ENCODE data around the gene NOTCH1.
A peak's percentile ranks its signal among the peaks of the same experiment; 100 is the strongest.

NOTCH1 gene

GRCh38 chr9:136545965-136546696 lies at the start of gene NOTCH1:
NOTCH1 (minus strand) TSS chr9:136546048; CDS start chr9:136545786, 262 bp downstream.
- intact Hi-C loops (cut with micrococcal nuclease): no loop called here
- H3K27ac Mint-ChIP-seq: peak within 1 kb of the TSS; percentile 85
- no peaks in the 10 kb centered on the region for H3K9me3 Mint-ChIP-seq
- H3K4me1 Mint-ChIP-seq (ENCODE audit: low read depth): peaks cover 77% of the 10 kb centered on the region
- H3K27me3 Mint-ChIP-seq: peaks cover 3% of the 10 kb centered on the region
- H3K36me3 Mint-ChIP-seq (ENCODE audit: low read depth): peaks cover 40% of the 10 kb centered on the region
- peak within 1 kb of the TSS; percentile 83 for H3K4me3 Mint-ChIP-seq

- Mint-ChIP-seq H3K9me3 (no peaks in the 10 kb centered on the region), H3K4me1 (ENCODE audit: low read depth) (peaks cover 37% of the 10 kb centered on the region), H3K27ac (peak overlapping the region; percentile 30), H3K36me3 (ENCODE audit: low read depth) (no peaks in the 10 kb centered on the region), H3K4me3 (no peak overlapping the region), H3K27me3 (peaks cover 63% of the 10 kb centered on the region)
- intact Hi-C loops (cut with micrococcal nuclease): no loop called here
Observed at GRCh38 chr9:136594492-136594891, 48.6 kb upstream of the NOTCH1 start.

- Mint-ChIP-seq H3K27me3 (peaks cover 62% of the 10 kb centered on the region), H3K4me1 (ENCODE audit: low read depth) (peaks cover 43% of the 10 kb centered on the region), H3K4me3 (no peak overlapping the region), H3K9me3 (no peaks in the 10 kb centered on the region), H3K27ac (peak overlapping the region; percentile 53), H3K36me3 (ENCODE audit: low read depth) (no peaks in the 10 kb centered on the region)
- intact Hi-C loops (cut with micrococcal nuclease): no loop called here
Observed at GRCh38 chr9:136593581-136593980, 47.7 kb upstream of the NOTCH1 start.

DNA sequence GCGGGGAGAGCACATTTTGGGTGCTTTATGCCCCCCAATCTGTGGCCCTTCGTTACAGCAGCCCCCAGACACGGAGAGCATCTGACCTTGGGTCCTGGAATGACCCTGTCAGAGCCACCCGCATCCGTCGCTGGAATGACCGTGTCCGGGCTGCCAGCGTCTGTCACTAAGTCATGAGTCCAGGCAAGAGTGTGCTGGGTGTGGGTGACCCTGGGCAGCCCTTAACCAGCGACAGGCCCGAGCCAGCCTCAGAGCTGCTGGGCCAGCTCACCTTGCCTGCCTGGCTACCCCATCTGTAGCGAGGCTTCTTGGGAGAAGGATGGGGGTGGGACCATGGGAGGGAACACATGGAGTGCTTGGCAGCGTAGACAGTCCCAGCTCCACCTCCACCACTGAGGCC lies 46.8 kb upstream of the NOTCH1 start:
- H3K4me1 Mint-ChIP-seq (ENCODE audit: low read depth): peaks cover 51% of the 10 kb centered on the region

GRCh38 chr9:136590821-136591752 lies 45.2 kb upstream of the NOTCH1 start:
- H3K9me3 Mint-ChIP-seq: no peaks in the 10 kb centered on the region
- H3K27me3 Mint-ChIP-seq: peaks cover 71% of the 10 kb centered on the region
- intact Hi-C loops (cut with micrococcal nuclease): no loop called here
- H3K4me1 Mint-ChIP-seq (ENCODE audit: low read depth): peaks cover 65% of the 10 kb centered on the region
- peak overlapping the region; percentile 47 for H3K27ac Mint-ChIP-seq
- no peaks in the 10 kb centered on the region for H3K36me3 Mint-ChIP-seq (ENCODE audit: low read depth)
- no peak overlapping the region for H3K4me3 Mint-ChIP-seq

More for the DNA sequence above, 46.8 kb upstream of the NOTCH1 start:
- intact Hi-C loops (cut with micrococcal nuclease): no loop called here
- Mint-ChIP-seq H3K36me3 (ENCODE audit: low read depth) (no peaks in the 10 kb centered on the region), H3K4me3 (no peak overlapping the region), H3K27ac (peak overlapping the region; percentile 53), H3K9me3 (no peaks in the 10 kb centered on the region), H3K27me3 (peaks cover 66% of the 10 kb centered on the region)

GRCh38 chr9:136589766-136590763 lies 44.2 kb upstream of the NOTCH1 start:
- intact Hi-C loops (cut with micrococcal nuclease): no loop called here
- Mint-ChIP-seq H3K9me3 (no peaks in the 10 kb centered on the region), H3K4me3 (no peak overlapping the region), H3K27me3 (peaks cover 74% of the 10 kb centered on the region), H3K36me3 (ENCODE audit: low read depth) (no peaks in the 10 kb centered on the region), H3K27ac (peak overlapping the region; percentile 41), H3K4me1 (ENCODE audit: low read depth) (peaks cover 57% of the 10 kb centered on the region)

DNA sequence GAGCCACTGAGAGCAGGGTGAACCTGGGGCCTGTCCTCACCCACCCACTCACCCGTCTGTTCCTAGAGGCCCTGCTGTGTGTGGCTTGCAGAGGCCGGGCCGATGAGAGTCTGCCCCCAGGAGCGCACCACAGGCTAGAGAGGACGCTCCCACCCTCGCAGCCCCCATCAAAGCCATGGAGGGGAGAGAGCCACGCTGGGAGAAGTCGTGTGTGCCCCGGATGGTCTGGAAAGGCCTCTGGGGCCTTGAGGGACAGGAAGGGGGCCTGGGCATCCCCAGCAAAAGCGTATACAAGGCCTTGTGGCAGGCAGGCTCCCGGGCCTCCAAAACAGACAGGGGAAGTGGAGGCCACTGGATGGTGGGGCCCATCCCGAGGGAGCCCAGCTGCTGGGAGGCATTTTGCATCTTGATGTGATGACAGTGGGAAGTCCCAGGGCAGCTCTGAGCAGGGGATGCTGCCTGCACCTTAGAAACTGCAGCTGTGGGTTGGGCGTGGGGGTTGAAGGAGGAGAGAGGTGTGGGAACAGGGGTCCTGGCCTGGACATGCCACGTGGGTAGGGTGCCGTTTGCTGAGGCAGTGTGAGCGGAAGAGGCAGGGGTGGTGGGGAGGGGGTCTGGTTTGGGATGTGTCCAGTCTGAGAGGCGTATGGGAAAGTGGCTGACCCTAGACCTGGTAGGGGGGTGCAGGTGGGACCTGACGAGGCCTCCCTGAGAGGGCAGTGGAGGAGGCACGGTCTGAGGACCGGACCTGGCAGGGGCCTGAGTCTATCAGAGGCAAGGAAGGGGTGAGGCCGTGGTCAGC lies 43.0 kb upstream of the NOTCH1 start:
- intact Hi-C loops (cut with micrococcal nuclease): no loop called here

GRCh38 chr9:136587944-136588662 lies 42.3 kb upstream of the NOTCH1 start:
- Mint-ChIP-seq H3K4me3 (no peak overlapping the region), H3K36me3 (ENCODE audit: low read depth) (no peaks in the 10 kb centered on the region), H3K27ac (peak overlapping the region; percentile 28), H3K27me3 (peaks cover 60% of the 10 kb centered on the region), H3K9me3 (no peaks in the 10 kb centered on the region), H3K4me1 (ENCODE audit: low read depth) (peaks cover 50% of the 10 kb centered on the region)
- intact Hi-C loops (cut with micrococcal nuclease): loop anchor here (1.0 kb wide), 1 partner anchor 24 kb away; no protein-coding TSS in a partner anchor

More for the DNA sequence above, 43.0 kb upstream of the NOTCH1 start:
- no peak overlapping the region for H3K4me3 Mint-ChIP-seq
- H3K4me1 Mint-ChIP-seq (ENCODE audit: low read depth): peaks cover 50% of the 10 kb centered on the region
- H3K27ac Mint-ChIP-seq: peak overlapping the region; percentile 28
- H3K36me3 Mint-ChIP-seq (ENCODE audit: low read depth): no peaks in the 10 kb centered on the region
- H3K27me3 Mint-ChIP-seq: peaks cover 66% of the 10 kb centered on the region
- no peaks in the 10 kb centered on the region for H3K9me3 Mint-ChIP-seq

GRCh38 chr9:136587145-136587943 lies 41.5 kb upstream of the NOTCH1 start:
- Mint-ChIP-seq H3K9me3 (no peaks in the 10 kb centered on the region), H3K4me3 (peak overlapping the region; percentile 34), H3K36me3 (ENCODE audit: low read depth) (no peaks in the 10 kb centered on the region), H3K27ac (no peak overlapping the region), H3K4me1 (ENCODE audit: low read depth) (peaks cover 50% of the 10 kb centered on the region), H3K27me3 (peaks cover 55% of the 10 kb centered on the region)
- intact Hi-C loops (cut with micrococcal nuclease): loop anchor here (1.0 kb wide), 1 partner anchor 23 kb away; no protein-coding TSS in a partner anchor

- Mint-ChIP-seq H3K27ac (no peak overlapping the region), H3K4me3 (no peak overlapping the region), H3K9me3 (no peaks in the 10 kb centered on the region), H3K4me1 (ENCODE audit: low read depth) (peaks cover 47% of the 10 kb centered on the region), H3K36me3 (ENCODE audit: low read depth) (no peaks in the 10 kb centered on the region), H3K27me3 (peaks cover 47% of the 10 kb centered on the region)
- intact Hi-C loops (cut with micrococcal nuclease): no loop called here
Observed at GRCh38 chr9:136586391-136586953, 40.6 kb upstream of the NOTCH1 start.

DNA sequence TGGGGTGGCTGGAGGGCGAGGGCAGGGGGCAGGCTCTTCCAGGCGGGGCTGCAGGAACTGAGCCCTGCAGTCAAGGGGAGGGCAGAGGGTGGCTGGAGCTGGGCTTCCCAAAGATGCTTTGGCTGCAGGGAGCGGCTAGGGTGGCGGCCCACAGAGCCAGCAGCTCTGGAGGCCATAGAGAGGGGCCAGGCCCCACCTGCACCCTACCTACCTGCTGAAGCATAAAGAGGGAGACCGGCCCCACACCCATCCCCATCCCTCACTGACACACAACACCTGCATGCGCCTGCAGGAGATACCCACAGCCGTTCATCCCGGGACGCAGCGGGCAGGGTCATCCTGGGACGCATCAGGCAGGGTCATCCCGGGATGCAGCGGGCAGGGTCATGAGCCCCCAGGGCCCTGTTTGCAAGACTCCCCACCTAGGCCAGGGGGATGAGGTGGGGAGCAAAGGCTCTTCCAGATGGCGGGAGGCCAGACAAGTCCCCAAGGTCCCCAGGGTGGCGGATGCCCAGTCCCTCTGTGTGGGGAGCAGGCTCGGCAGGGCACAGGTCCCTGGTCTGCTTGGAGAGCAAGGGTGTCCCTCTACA lies 39.8 kb upstream of the NOTCH1 start:
- intact Hi-C loops (cut with micrococcal nuclease): no loop called here
- Mint-ChIP-seq H3K27ac (no peak overlapping the region), H3K4me3 (no peak overlapping the region), H3K27me3 (peaks cover 44% of the 10 kb centered on the region), H3K4me1 (ENCODE audit: low read depth) (peaks cover 38% of the 10 kb centered on the region), H3K36me3 (ENCODE audit: low read depth) (no peaks in the 10 kb centered on the region), H3K9me3 (no peaks in the 10 kb centered on the region)
